Transverse colon (tissue), 4 donors: Measurements from ENCODE around the gene HIBCH. TPM values are rescaled to one million over a fixed set of nuclear protein-coding genes. Genes with fewer than 3 reads are reported as not detected.
A peak's percentile ranks its signal among the peaks of the same experiment; 100 is the strongest.

Experiments used
- DNase-seq: peaks from one replicate; pipeline ENCODE4 v3.0.0-alpha.2; 2019
- H3K27ac ChIP-seq, 4 donors: fragments of 200-600 bp; sonication (generic); 2 replicates each; pipeline ENCODE4 v1.5.1; 2016 to 2018; ENCODE audit warnings: inconsistent platforms in 4 of 4
- H3K27me3 ChIP-seq: fragments of 200-600 bp; sonication (generic); 2 replicates; pipeline ENCODE4 v1.5.1; 2017; ENCODE audit warnings: inconsistent platforms
- H3K36me3 ChIP-seq, 4 donors: fragments of 200-600 bp; sonication (generic); 2 replicates each; pipeline ENCODE4 v1.5.1; 2017 to 2019; ENCODE audit warnings: inconsistent platforms in 4 of 4
- H3K4me1 ChIP-seq, 4 donors: fragments of 200-600 bp; sonication (generic); 2 replicates each; pipeline ENCODE4 v1.5.1; 2017 to 2020; ENCODE audit warnings: inconsistent platforms in 4 of 4
- H3K4me3 ChIP-seq, 4 donors: fragments of 200-600 bp; sonication (generic); 1 replicate in 1 of 4; 2 replicates in 3 of 4; pipeline versions ENCODE4 v1.5.1 to v1.6.1; 2017 to 2019; ENCODE audit warnings: inconsistent platforms in 4 of 4
- H3K9me3 ChIP-seq, 2 donors: fragments of 200-600 bp; sonication (generic); 2 replicates each; pipeline ENCODE4 v1.5.1; 2017 to 2019; ENCODE audit warnings: inconsistent platforms in 2 of 2
- EP300 ChIP-seq: sonication (generic); formaldehyde crosslinking; IDR thresholded peaks from one replicate; pipeline ENCODE4 v1.6.1; 2017; ENCODE audit warnings: antibody characterized with exemption, low read depth
- POLR2A ChIP-seq: fragments of 450-650 bp; IDR thresholded peaks from one replicate; pipeline ENCODE4 v1.6.1; 2016; ENCODE audit warnings: antibody characterized with exemption, mild to moderate bottlenecking, moderate library complexity
- POLR2AphosphoS5 ChIP-seq, 3 donors: sonication (generic); formaldehyde crosslinking; IDR thresholded peaks; one replicate each; pipeline ENCODE4 v1.6.1; 2016; ENCODE audit warnings: antibody characterized with exemption in 3 of 3
- WGBS, 2 donors: methylation state at CpG; one replicate each; pipeline ENCODE4 v1.1.5; 2018; ENCODE audit warnings: low coverage in 1 of 2; 5-methylcytosine and 5-hydroxymethylcytosine counted together
- in situ Hi-C, 4 donors: fragments of 200-750 bp; cut with MboI; loops; one replicate each; pipeline versions ENCODE4 v1.15.0 to v1.15.1; 2017; ENCODE audit warnings: low sequenced_read_pairs in 3 of 4, low pct_ligation_motif_present in 1 of 4, low pct_unique_long_range_greater_than_20kb in 1 of 4
- intact Hi-C: fragments of 100-400 bp; cut with DNase I; formaldehyde crosslinking; loops from one replicate; pipeline ENCODE4 v1.15.1; 2023; ENCODE audit warnings: low total_unique reads
- total RNA-seq, 4 donors: library from RNA; depleted of rRNA; stranded (reverse); fragments of >200 nt; gene quantifications; one replicate each; pipeline ENCODE4 v1.1.0, GENCODE V29; 2016
- TF ChIP-seq, protein P1 (sequence below), 5 experiments: fragments of 200-600 bp in 3 of 5; fragments of 450-650 bp in 2 of 5; sonication (generic) in 3 of 5; IDR thresholded peaks; 1 replicate in 2 of 5; 2 replicates in 3 of 5; pipeline ENCODE4 v1.5.1; 2016 to 2017; ENCODE audit warnings: antibody characterized with exemption in 5 of 5, inconsistent platforms in 3 of 5, mild to moderate bottlenecking in 2 of 5, moderate library complexity in 1 of 5

The HIBCH gene
- total RNA-seq, 4 donors from 2014 or later, result 6.0 to 33.0 (median 19.8) TPM

- Histone ChIP-seq H3K36me3 (no peaks in the 10 kb centered on the region), H3K27me3 (no peaks in the 10 kb centered on the region), H3K27ac (no peak overlapping the region), H3K4me1 (peaks cover 2 to 52% (median 23%) of the 10 kb centered on the region in 4 donors), H3K4me3 (no peak overlapping the region), H3K9me3 (no peaks in the 10 kb centered on the region)
- intact Hi-C loops, result no loop called here
- TF ChIP-seq POLR2A, result no peak
- DNase-seq, result no peak
- WGBS, 2 donors, result 49 to 53% methylated on average over 2 of the region's 2 CpGs
- in situ Hi-C loops, result loop anchor here in 1 of 4 donors (25.0 kb wide), 1 partner anchor 270 kb away; no protein-coding TSS in a partner anchor
Observed at GRCh38 chr2:190357600-190357999, 38.0 kb upstream of the HIBCH start.

- H3K4me3 ChIP-seq, result no peak overlapping the region
- no peak for TF ChIP-seq POLR2AphosphoS5 (IDR thresholded peaks at IDR 0.05)
- TF ChIP-seq, protein P1, sequence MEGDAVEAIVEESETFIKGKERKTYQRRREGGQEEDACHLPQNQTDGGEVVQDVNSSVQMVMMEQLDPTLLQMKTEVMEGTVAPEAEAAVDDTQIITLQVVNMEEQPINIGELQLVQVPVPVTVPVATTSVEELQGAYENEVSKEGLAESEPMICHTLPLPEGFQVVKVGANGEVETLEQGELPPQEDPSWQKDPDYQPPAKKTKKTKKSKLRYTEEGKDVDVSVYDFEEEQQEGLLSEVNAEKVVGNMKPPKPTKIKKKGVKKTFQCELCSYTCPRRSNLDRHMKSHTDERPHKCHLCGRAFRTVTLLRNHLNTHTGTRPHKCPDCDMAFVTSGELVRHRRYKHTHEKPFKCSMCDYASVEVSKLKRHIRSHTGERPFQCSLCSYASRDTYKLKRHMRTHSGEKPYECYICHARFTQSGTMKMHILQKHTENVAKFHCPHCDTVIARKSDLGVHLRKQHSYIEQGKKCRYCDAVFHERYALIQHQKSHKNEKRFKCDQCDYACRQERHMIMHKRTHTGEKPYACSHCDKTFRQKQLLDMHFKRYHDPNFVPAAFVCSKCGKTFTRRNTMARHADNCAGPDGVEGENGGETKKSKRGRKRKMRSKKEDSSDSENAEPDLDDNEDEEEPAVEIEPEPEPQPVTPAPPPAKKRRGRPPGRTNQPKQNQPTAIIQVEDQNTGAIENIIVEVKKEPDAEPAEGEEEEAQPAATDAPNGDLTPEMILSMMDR (IDR thresholded peaks at IDR 0.05), result no peak
- TF ChIP-seq POLR2A, result no peak
- TF ChIP-seq EP300, result no peak
- WGBS, 2 donors, result 40 to 68% methylated on average over 6 of the region's 6 CpGs
- intact Hi-C loops (no loop called here), in situ Hi-C loops (loop anchor here in 1 of 4 donors (25.0 kb wide), 1 partner anchor 269 kb away; no protein-coding TSS in a partner anchor)
- no peaks in the 10 kb centered on the region for H3K36me3 ChIP-seq
- peaks cover 2 to 59% (median 28%) of the 10 kb centered on the region in 4 donors for H3K4me1 ChIP-seq
- peak overlapping the region; percentile 5 to 71 (median 35) for H3K27ac ChIP-seq
- H3K9me3 ChIP-seq, result no peaks in the 10 kb centered on the region
- DNase-seq, result no peak
- H3K27me3 ChIP-seq, result no peaks in the 10 kb centered on the region
Observed at GRCh38 chr2:190355968-190356644, 36.5 kb upstream of the HIBCH start.

- Histone ChIP-seq H3K4me3 (no peak overlapping the region), H3K9me3 (no peaks in the 10 kb centered on the region), H3K36me3 (no peaks in the 10 kb centered on the region), H3K27ac (peak overlapping the region in 3 of 4 donors; percentile 7 to 36 (median 23)), H3K27me3 (no peaks in the 10 kb centered on the region), H3K4me1 (peaks cover 0 to 40% (median 21%) of the 10 kb centered on the region in 4 donors)
- intact Hi-C loops, result no loop called here
- TF ChIP-seq POLR2AphosphoS5 (IDR thresholded peaks at IDR 0.05) (no peak), POLR2A (no peak)
- TF ChIP-seq, protein P1 (IDR thresholded peaks at IDR 0.05), result no peak
- no peak for DNase-seq
- in situ Hi-C loops, result loop anchor here in 1 of 4 donors (25.0 kb wide), 1 partner anchor 267 kb away; no protein-coding TSS in a partner anchor
- 73 to 80% methylated on average over 11 to 12 of the region's 12 CpGs for WGBS, 2 donors
Observed at GRCh38 chr2:190354003-190354690, 34.5 kb upstream of the HIBCH start.

- Histone ChIP-seq H3K4me1 (peaks cover 0 to 34% (median 17%) of the 10 kb centered on the region in 4 donors), H3K4me3 (no peak overlapping the region), H3K27me3 (no peaks in the 10 kb centered on the region), H3K27ac (peak overlapping the region; percentile 23 to 36 (median 30)), H3K9me3 (no peaks in the 10 kb centered on the region), H3K36me3 (no peaks in the 10 kb centered on the region)
- TF ChIP-seq EP300 (no peak), POLR2AphosphoS5 (IDR thresholded peaks at IDR 0.05) (no peak), POLR2A (no peak)
- TF ChIP-seq, protein P1 (IDR thresholded peaks at IDR 0.05), result no peak
- no peak for DNase-seq
- in situ Hi-C loops, result loop anchor here in 1 of 4 donors (25.0 kb wide), 1 partner anchor 266 kb away; no protein-coding TSS in a partner anchor
- intact Hi-C loops, result no loop called here
Observed at GRCh38 chr2:190353537-190353899, 33.9 kb upstream of the HIBCH start.
